ENCODE results near the gene CPS1. TPM values are rescaled to one million over a fixed set of nuclear protein-coding genes. Genes with fewer than 3 reads are reported as not detected.

Gene CPS1
- total and polyA plus RNA-seq, 2 experiments from 2014 or later, result 5.5 to 11.0 TPM

- Histone ChIP-seq H3K36me3 (ENCODE audit: insufficient read depth) (no peaks in the 10 kb centered on the region), H3K4me1 (ENCODE audit: insufficient read depth) (peaks cover 7% of the 10 kb centered on the region; the same call in 1 of the 2 replicates), H2AFZ (no peak overlapping the region), H4K20me1 (replicated peaks; ENCODE audit: insufficient read depth) (no peaks in the 10 kb centered on the region), H3K27ac (ENCODE audit: low read depth) (no peak overlapping the region), H3F3A (replicated peaks; ENCODE audit: low read depth) (no peaks in the 10 kb centered on the region), H3K79me2 (replicated peaks; ENCODE audit: insufficient read depth) (no peaks in the 10 kb centered on the region), H3K4me2 (no peak overlapping the region), H3K4me3 (no peak overlapping the region), H3K27me3 (ENCODE audit: insufficient read depth) (no peaks in the 10 kb centered on the region), H3K9me2 (ENCODE audit: insufficient read depth) (no peaks in the 10 kb centered on the region)
- Mint-ChIP-seq H3K36me3 (ENCODE audit: low read depth) (no peaks in the 10 kb centered on the region), H3K27ac (no peak overlapping the region), H3K4me1 (peaks cover 17% of the 10 kb centered on the region), H3K4me3 (no peak overlapping the region), H3K9me3 (no peaks in the 10 kb centered on the region), H3K27me3 (ENCODE audit: insufficient read depth, low read depth, poor library complexity) (peaks cover 3% of the 10 kb centered on the region)
- DNase-seq (ENCODE audit: low spot score) (no peak), ATAC-seq (no peak)
- TF ChIP-seq POLR2AphosphoS5 (IDR thresholded peaks at IDR 0.05; ENCODE audit: low read depth) (no peak), EZH2 (IDR thresholded peaks at IDR 0.05; ENCODE audit: low read depth, unreplicated experiment) (no peak), NANOG (IDR thresholded peaks at IDR 0.05; ENCODE audit: borderline replicate concordance) (no peak), ZNF114 (CRISPR knock-in tag; IDR thresholded peaks at IDR 0.05) (no peak), ETS1 (IDR thresholded peaks at IDR 0.05) (no peak), REST (IDR thresholded peaks at IDR 0.05; ENCODE audit: unreplicated experiment) (no peak), ZNF462 (CRISPR knock-in tag; IDR thresholded peaks at IDR 0.05) (no peak), CTCF (conservative IDR thresholded peaks at IDR 0.05; ENCODE audit: low read depth in 2 of 2) (no peak), CREB1 (CRISPR knock-in tag; IDR thresholded peaks at IDR 0.05; ENCODE audit: low read depth) (no peak), ZNF331 (CRISPR knock-in tag; IDR thresholded peaks at IDR 0.05; ENCODE audit: low read depth) (no peak), STAT1 (IDR thresholded peaks at IDR 0.05; ENCODE audit: unreplicated experiment) (no peak), JUNB (IDR thresholded peaks at IDR 0.05; ENCODE audit: unreplicated experiment) (no peak), EZH2phosphoT487 (IDR thresholded peaks at IDR 0.05; ENCODE audit: unreplicated experiment) (no peak)
Observed at GRCh38 chr2:210562502-210563080, 6.2 kb downstream of the CPS1 start.
